Sciatic nerve (tissue), 2 donors: ENCODE results near the gene KLF16. TPM values are rescaled to one million over a fixed set of nuclear protein-coding genes. Genes with fewer than 3 reads are reported as not detected.

ENCODE experiments used
- ATAC-seq: fragments of 200-7000 bp; cut with Tn5 transposase; one replicate; pipeline ENCODE4 v1.9.1; 2020; ENCODE audit warnings: mild to moderate bottlenecking, moderate library complexity
- DNase-seq: peaks from one replicate; pipeline ENCODE4 v3.0.0-alpha.2; 2020; ENCODE audit warnings: low spot score
- intact Hi-C: fragments of 100-400 bp; cut with DNase I; formaldehyde crosslinking; loops from one replicate; pipeline ENCODE4 v1.14.2; 2022
- total RNA-seq: library from RNA; stranded (reverse); fragmentation: NEBNext Ultra II Directional; extraction: Animal tissue kit (Norgen Biotek cat#: 25700); gene quantifications from one replicate; pipeline ENCODE4 v1.2.1, GENCODE V29; 2021
- donor health status: DM: no; HTN: no; CAD: no.
- donor health status: DM: no; HTN: no; CAD: no.

Gene KLF16
- total RNA-seq, 1 donor from 2014 or later = 20.2 TPM

GRCh38 chr19:1859331-1859781 is 4.0 kb downstream of the KLF16 start:
- ATAC-seq (no peak), DNase-seq (no peak)
- intact Hi-C loops = no loop called here

- no peak for DNase-seq
- ATAC-seq = no peak
- intact Hi-C loops = no loop called here
Observed at GRCh38 chr19:1858412-1859081, 4.8 kb downstream of the KLF16 start.

DNA sequence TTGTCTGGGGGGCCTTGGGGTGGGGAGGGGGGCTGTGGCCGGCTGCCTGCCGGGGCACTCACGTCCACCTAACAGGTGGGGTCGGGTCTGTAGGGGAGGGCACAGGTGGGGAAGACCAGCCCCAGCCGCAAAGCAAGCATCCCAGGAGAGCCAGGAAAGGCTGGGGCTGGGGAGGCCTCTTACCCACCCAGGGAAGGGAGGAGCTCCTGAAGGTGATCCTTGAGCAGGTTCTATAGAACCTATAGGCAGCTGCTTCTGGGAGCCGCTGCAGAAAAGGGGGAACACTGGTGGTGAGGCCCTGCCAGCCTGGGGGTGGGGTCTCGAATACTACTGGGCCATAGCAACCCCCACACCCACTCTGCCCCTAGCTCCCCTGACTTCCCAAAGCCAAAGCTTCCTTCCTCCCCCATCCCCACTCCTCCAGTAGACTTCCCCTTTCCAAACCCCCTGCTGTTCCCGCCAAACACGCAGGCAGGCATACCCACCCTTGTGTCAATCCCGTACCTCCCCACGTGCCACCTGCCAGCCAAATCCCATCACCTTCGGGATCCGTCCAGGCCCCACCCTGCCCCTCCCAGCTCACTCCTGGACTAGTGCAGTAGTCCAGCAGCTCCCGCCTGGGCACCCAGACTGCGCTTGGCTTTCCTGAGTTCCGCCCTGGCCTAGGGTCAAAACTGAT is 5.6 kb downstream of the KLF16 start:
- intact Hi-C loops = no loop called here
- DNase-seq (no peak), ATAC-seq (no peak)

- intact Hi-C loops = no loop called here
- peak; percentile 83 for DNase-seq
- ATAC-seq = no peak
Observed at GRCh38 chr19:1856698-1857603, 6.4 kb downstream of the KLF16 start.

DNA sequence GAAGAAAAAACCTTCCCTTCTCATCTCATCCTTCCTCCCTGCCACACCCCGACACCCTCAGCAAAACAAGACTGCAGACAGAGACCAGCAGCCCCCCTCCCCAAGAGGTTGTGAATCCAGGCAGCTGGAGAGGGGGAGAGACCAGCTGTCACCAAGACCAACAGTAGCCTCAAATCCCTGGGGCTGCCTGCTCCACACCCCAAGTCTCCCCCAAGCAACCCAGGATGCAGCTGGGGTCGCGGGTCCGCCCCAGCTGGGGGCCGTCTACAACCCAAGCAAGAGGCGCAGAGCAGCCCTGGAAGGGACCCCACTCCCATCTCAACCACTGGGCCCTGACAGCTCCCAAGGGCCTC is 7.1 kb downstream of the KLF16 start:
- ATAC-seq = no peak
- intact Hi-C loops = no loop called here

DNA sequence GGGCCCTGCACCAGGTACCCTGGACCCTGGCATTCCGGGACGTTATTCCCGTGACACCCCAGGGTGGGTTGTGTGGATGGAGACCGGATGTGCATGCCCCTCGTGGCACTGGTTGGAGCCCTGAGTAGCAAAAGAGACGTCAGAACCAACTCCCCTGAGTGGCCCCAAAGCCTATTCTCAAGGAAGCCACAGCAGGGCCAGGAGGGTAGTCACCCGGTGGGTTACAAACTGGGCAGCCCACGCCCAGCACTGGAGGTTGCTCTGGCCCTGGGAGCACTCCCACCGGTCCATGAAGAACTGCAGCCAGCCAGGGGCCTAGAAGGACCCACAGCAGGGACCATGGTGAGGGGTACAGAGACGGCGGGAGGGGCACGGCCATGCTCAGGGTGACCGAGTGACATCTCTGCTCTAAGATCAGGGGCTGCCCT is 7.5 kb downstream of the KLF16 start:
- peak; percentile 0 for ATAC-seq
- intact Hi-C loops = no loop called here

More for the DNA sequence above, 7.1 kb downstream of the KLF16 start:
- DNase-seq = no peak

DNA sequence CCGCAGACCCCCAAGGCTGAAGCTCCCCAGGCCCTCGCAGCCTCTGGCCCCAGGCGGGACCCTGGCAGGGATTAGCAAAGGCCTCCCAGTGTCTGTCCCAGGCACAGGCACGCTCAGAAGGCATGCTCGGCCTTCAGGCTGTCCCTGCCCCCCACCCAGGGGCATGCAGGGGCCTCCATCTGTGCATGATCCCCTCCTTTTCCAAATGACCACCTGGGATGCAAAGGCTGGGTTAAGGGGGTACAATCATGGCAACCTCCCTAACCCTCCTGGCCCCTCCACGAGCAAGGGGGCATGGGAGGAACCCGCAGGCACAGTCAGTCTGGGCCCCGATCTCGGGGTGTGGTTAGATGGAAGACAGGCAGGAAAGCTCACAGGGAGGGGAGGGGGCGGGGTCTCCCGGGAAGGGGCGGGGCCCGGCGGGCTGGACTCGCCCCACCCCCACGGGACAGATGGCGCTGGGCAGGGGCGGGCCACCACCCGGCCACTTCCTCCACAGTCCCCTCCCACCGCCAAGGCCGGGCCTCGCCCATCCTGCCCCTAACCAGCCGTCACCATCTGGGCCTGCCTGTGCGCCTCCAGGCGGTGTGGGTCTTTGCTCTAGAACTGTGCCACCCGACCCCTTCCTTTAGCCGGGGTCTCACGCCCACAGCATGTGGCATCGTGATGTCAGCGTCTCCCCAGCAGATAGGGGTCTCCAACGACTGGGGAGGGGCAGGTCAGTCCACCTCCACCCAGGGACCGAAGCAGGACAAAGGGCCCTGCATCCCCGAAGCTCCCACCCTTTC is 8.1 kb downstream of the KLF16 start:
- ATAC-seq (peak; percentile 75), DNase-seq (peak; percentile 90)
- intact Hi-C loops = no loop called here

More for the DNA sequence above, 7.5 kb downstream of the KLF16 start:
- no peak for DNase-seq

DNA sequence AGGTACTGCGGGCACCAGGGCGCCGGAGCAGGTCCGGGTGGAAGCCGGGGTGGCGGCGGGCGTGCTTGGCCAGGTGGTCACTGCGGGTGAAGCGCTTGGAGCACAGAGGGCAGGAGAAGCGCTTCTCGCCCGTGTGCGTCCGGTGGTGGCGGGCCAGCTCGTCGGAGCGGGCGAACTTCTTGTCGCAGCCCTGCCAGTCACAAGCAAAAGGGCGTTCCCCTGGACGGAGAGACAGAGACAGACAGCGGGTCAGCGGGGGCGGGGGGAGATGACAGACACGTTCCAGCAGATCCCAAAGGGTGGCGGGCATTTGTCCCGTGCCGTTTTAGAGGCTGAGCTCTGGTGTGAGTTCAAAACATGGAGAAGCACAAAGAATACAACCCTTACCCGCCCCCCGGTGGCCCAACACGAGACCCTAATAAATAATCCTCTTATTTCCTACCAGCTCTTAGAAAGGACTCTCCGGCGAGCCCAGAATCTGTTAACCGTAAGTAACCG is 8.8 kb downstream of the KLF16 start:
- intact Hi-C loops = no loop called here
- ATAC-seq = no peak
- DNase-seq = no peak

DNA sequence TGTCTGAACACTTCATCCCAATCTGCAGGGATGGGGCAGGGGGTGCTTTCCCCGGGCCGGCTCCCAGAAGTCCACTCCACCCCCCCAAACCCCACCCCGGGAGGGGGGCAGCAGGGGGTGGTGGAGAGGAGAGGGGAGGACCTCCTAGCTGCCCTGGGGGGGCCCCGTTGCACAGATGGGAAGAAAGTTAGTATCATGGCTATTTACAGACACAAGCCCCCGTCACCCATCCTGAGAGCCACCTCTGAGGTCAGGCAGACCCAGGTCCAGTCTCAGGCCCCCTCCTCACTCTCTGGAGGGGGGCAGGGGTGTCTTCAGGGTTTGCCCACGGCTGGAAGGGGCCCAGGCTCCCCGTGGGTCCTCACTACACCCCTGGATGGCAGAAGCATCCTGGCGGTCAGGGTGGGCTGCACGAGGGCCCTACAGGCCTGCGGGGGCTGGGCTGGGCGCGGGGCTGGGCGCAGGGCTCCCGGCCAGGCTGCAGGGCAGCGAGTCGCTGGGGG is 9.3 kb downstream of the KLF16 start:
- DNase-seq (no peak), ATAC-seq (no peak)
- intact Hi-C loops = no loop called here

DNA sequence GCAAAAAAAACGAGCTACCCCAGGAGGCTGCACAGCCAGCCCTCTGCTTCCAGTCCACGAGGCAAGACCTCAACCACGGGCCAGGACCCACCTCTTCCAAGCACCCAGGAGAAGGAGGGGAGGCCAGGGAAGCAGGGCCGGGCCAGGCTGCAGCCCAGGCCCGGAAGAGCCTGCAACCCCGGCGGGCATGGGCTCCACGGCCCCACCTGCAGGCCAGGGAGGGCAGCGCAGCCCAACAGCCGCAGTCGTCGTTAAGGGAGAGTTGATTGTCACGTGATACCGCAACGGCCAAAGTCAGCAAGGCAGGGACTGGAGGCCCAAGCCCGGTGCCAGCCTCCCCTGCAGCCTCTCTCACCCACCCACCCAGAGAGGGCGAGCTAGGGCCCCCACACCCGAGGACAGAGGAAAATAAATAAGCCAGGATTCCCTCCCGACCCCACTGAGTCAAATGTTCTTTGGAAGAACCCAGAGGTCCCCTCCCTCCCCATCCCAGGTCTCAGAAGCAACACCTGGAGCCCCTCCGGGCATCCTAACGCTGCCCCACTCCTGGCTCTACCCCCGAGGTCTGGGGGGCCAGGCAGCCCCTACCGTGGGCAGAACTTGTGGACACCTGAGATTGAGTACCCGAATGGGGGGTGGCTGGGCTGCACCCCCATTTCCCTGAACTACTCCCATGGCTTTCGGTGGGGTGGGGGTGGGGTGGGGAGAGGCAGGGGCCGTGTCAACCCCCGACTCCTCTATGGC is 9.9 kb downstream of the KLF16 start:
- DNase-seq = peak; percentile 84

GRCh38 chr19:1852581-1853128 is 10.7 kb downstream of the KLF16 start:
- DNase-seq = no peak
- intact Hi-C loops = no loop called here
- no peak for ATAC-seq

More for the DNA sequence above, 9.9 kb downstream of the KLF16 start:
- peak; percentile 20 for ATAC-seq
- intact Hi-C loops = no loop called here

GRCh38 chr19:1851654-1852580 is 11.5 kb downstream of the KLF16 start:
- no peak for DNase-seq
- ATAC-seq = no peak
- intact Hi-C loops = no loop called here

- DNase-seq = no peak
- intact Hi-C loops = no loop called here
- ATAC-seq = no peak
Observed at GRCh38 chr19:1850809-1851653, 12.3 kb downstream of the KLF16 start.

GRCh38 chr19:1849886-1850398 is 13.4 kb downstream of the KLF16 start:
- ATAC-seq = no peak
- no peak for DNase-seq
- intact Hi-C loops = no loop called here

GRCh38 chr19:1849132-1849474 is 14.3 kb downstream of the KLF16 start:
- no peak for ATAC-seq

More at GRCh38 chr19:1849132-1849474, 14.3 kb downstream of the KLF16 start:
- intact Hi-C loops = no loop called here
- no peak for DNase-seq
